Sigmoid colon (tissue), 7 donors: Measurements from ENCODE around the gene FUT9. TPM values are rescaled to one million over a fixed set of nuclear protein-coding genes. Genes with fewer than 3 reads are reported as not detected.

Experiments
- DNase-seq: peaks from one replicate; pipeline ENCODE4 v3.0.0-alpha.2; 2019
- H3K27ac ChIP-seq, 4 donors: fragments of 200-600 bp; sonication (generic); one replicate each; pipeline ENCODE4 v1.5.1; 2016 to 2019; ENCODE audit warnings: mild to moderate bottlenecking in 1 of 4
- H3K27me3 ChIP-seq, 3 donors: fragments of 200-600 bp; sonication (generic); one replicate each; pipeline ENCODE4 v1.5.1; 2019; ENCODE audit warnings: mild to moderate bottlenecking in 1 of 3
- H3K36me3 ChIP-seq, 4 donors: fragments of 200-600 bp; sonication (generic); one replicate each; pipeline ENCODE4 v1.5.1; 2016 to 2019
- H3K4me1 ChIP-seq, 4 donors: fragments of 200-600 bp; sonication (generic); one replicate each; pipeline ENCODE4 v1.5.1; 2017 to 2019
- H3K4me3 ChIP-seq, 4 donors: fragments of 200-600 bp; sonication (generic); one replicate each; pipeline ENCODE4 v1.5.1; 2017 to 2019; ENCODE audit warnings: mild to moderate bottlenecking in 2 of 4, moderate library complexity in 1 of 4
- H3K9me3 ChIP-seq, 4 donors: fragments of 200-600 bp in 3 of 4; sonication (generic) in 3 of 4; one replicate each; pipeline versions ENCODE4 v1.5.1 to v1.6.1; 2013 to 2019
- EP300 ChIP-seq, 4 donors: sonication (generic); formaldehyde crosslinking; IDR thresholded peaks; one replicate each; pipeline ENCODE4 v1.6.1; 2017; ENCODE audit warnings: antibody characterized with exemption in 4 of 4
- POLR2A ChIP-seq, 2 donors: fragments of 450-650 bp; IDR thresholded peaks; one replicate each; pipeline ENCODE4 v1.6.1; 2016; ENCODE audit warnings: antibody characterized with exemption in 2 of 2, mild to moderate bottlenecking in 2 of 2, moderate library complexity in 2 of 2
- POLR2AphosphoS5 ChIP-seq, 4 donors: sonication (generic); formaldehyde crosslinking; IDR thresholded peaks; one replicate each; pipeline ENCODE4 v1.6.1; 2017; ENCODE audit warnings: antibody characterized with exemption in 4 of 4
- WGBS, 2 donors: extraction: QIAGEN DNeasy Blood & Tissue Kit; methylation state at CpG; one replicate each; pipeline ENCODE4 v1.1.7; 2013; 5-methylcytosine and 5-hydroxymethylcytosine counted together
- intact Hi-C: fragments of 100-400 bp; cut with DNase I; formaldehyde crosslinking; loops from one replicate; pipeline ENCODE4 v1.15.1; 2023
- polyA plus RNA-seq, 3 donors: library from polyadenylated mRNA; stranded (reverse); fragments of 200-250 nt; gene quantifications; one replicate each; pipeline ENCODE4 v1.2.3, GENCODE V29; 2013
- total RNA-seq, 4 donors: library from RNA; depleted of rRNA; stranded (reverse); fragments of >200 nt; gene quantifications; one replicate each; pipeline ENCODE4 v1.1.0, GENCODE V29; 2016
- TF ChIP-seq, protein P1 (sequence below), 4 experiments: fragments of 450-650 bp in 3 of 4; fragments of 200-600 bp in 1 of 4; IDR thresholded peaks; one replicate each; pipeline ENCODE4 v1.5.1; 2016 to 2019; ENCODE audit warnings: antibody characterized with exemption in 4 of 4, mild to moderate bottlenecking in 3 of 4, moderate library complexity in 2 of 4
- donor health status: healthy with polysubstance abuse.
- donor health status: Bipolar disorder and iron deficiency.
- donor health status: healthy.

Gene FUT9
- total and polyA plus RNA-seq, 7 donors, result 0.01 to 2.1 (median 0.55) TPM; not detected in 2

- no peak for DNase-seq
- TF ChIP-seq EP300 (IDR thresholded peaks at IDR 0.05), result no peak
- no peak for TF ChIP-seq POLR2A (IDR thresholded peaks at IDR 0.05)
- TF ChIP-seq, protein P1, sequence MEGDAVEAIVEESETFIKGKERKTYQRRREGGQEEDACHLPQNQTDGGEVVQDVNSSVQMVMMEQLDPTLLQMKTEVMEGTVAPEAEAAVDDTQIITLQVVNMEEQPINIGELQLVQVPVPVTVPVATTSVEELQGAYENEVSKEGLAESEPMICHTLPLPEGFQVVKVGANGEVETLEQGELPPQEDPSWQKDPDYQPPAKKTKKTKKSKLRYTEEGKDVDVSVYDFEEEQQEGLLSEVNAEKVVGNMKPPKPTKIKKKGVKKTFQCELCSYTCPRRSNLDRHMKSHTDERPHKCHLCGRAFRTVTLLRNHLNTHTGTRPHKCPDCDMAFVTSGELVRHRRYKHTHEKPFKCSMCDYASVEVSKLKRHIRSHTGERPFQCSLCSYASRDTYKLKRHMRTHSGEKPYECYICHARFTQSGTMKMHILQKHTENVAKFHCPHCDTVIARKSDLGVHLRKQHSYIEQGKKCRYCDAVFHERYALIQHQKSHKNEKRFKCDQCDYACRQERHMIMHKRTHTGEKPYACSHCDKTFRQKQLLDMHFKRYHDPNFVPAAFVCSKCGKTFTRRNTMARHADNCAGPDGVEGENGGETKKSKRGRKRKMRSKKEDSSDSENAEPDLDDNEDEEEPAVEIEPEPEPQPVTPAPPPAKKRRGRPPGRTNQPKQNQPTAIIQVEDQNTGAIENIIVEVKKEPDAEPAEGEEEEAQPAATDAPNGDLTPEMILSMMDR (IDR thresholded peaks at IDR 0.05), result no peak
- Histone ChIP-seq H3K9me3 (no peaks in the 10 kb centered on the region), H3K27ac (no peak overlapping the region), H3K4me1 (peaks cover 0 to 16% (median 7%) of the 10 kb centered on the region in 4 donors), H3K27me3 (no peaks in the 10 kb centered on the region), H3K4me3 (no peak overlapping the region), H3K36me3 (no peaks in the 10 kb centered on the region)
- intact Hi-C loops, result no loop called here
- 57 to 60% methylated on average over 1 of the region's 1 CpG for WGBS, 2 donors
Measured at GRCh38 chr6:96075826-96076225, 60.1 kb downstream of the FUT9 start.

- TF ChIP-seq EP300 (IDR thresholded peaks at IDR 0.05) (no peak), POLR2A (IDR thresholded peaks at IDR 0.05) (no peak), POLR2AphosphoS5 (IDR thresholded peaks at IDR 0.05) (no peak)
- TF ChIP-seq, protein P1 (IDR thresholded peaks at IDR 0.05), result no peak
- WGBS, 2 donors, result 80 to 86% methylated on average over 3 of the region's 3 CpGs
- DNase-seq, result no peak
- Histone ChIP-seq H3K4me1 (no peaks in the 10 kb centered on the region), H3K36me3 (no peaks in the 10 kb centered on the region), H3K9me3 (no peaks in the 10 kb centered on the region), H3K27ac (no peak overlapping the region), H3K4me3 (no peak overlapping the region), H3K27me3 (no peaks in the 10 kb centered on the region)
- intact Hi-C loops, result no loop called here
Measured at GRCh38 chr6:96086745-96087144, 71.0 kb downstream of the FUT9 start.

DNA sequence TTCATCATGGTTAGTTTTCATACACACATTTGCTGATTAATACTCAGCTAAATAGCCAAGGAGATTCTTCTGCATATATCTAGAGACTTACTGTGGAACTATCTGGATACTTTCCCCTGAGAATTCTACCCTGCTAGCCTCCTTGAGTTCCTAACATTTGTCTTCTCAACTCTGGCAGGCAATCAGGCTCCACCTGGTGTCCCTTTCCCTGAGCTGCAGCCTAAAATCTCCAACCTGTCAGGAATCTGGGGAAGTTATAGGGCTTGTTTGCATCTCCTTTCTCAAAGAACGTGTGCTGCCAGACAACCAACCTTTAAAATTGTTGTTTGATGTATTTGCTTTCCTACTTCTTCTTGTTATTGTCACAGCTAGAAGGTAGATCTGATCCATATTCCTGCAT, 73.4 kb downstream of the FUT9 start:
- Histone ChIP-seq H3K27me3 (no peaks in the 10 kb centered on the region), H3K36me3 (no peaks in the 10 kb centered on the region), H3K4me1 (no peaks in the 10 kb centered on the region), H3K27ac (no peak overlapping the region), H3K9me3 (no peaks in the 10 kb centered on the region), H3K4me3 (no peak overlapping the region)
- TF ChIP-seq POLR2AphosphoS5 (IDR thresholded peaks at IDR 0.05) (no peak), EP300 (IDR thresholded peaks at IDR 0.05) (no peak), POLR2A (IDR thresholded peaks at IDR 0.05) (no peak)
- TF ChIP-seq, protein P1 (IDR thresholded peaks at IDR 0.05), result no peak
- DNase-seq, result no peak
- intact Hi-C loops, result no loop called here
- 20 to 38% methylated on average over 1 of the region's 1 CpG for WGBS, 2 donors

- H3K4me3 ChIP-seq, result no peak overlapping the region
- H3K4me1 ChIP-seq, result no peaks in the 10 kb centered on the region
- TF ChIP-seq, protein P1 (IDR thresholded peaks at IDR 0.05), result no peak
- TF ChIP-seq POLR2A (IDR thresholded peaks at IDR 0.05) (no peak), EP300 (IDR thresholded peaks at IDR 0.05) (no peak), POLR2AphosphoS5 (IDR thresholded peaks at IDR 0.05) (no peak)
- no peak overlapping the region for H3K27ac ChIP-seq
- DNase-seq, result no peak
- intact Hi-C loops, result no loop called here
- 92% methylated on average over 1 of the region's 1 CpG for WGBS, 2 donors
- no peaks in the 10 kb centered on the region for H3K27me3 ChIP-seq
- no peaks in the 10 kb centered on the region for H3K36me3 ChIP-seq
- H3K9me3 ChIP-seq, result no peaks in the 10 kb centered on the region
Measured at GRCh38 chr6:96094077-96094476, 78.3 kb downstream of the FUT9 start.

DNA sequence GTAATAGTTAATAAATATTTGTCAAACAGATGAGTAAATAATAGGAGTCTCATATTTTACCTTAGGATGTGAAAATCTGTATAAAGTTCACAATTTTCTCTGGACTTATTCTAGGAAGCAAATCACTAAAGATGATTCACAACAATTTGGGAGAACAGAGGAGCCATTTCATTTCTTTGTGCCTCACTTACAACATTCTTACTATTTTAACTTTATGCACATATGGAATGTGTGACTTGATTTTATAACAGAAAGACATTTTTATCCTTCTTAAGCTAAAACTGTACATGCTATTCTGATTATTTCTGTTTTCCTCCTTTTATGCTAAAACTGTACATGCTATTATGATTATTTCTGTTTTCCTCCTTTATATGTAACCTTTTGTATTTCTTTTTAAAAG, 83.3 kb downstream of the FUT9 start:
- no peak for DNase-seq
- H3K4me1 ChIP-seq, result no peaks in the 10 kb centered on the region
- no peaks in the 10 kb centered on the region for H3K27me3 ChIP-seq
- H3K4me3 ChIP-seq, result no peak overlapping the region
- H3K27ac ChIP-seq, result no peak overlapping the region
- H3K36me3 ChIP-seq, result no peaks in the 10 kb centered on the region
- TF ChIP-seq POLR2A (IDR thresholded peaks at IDR 0.05), result no peak
- no peak for TF ChIP-seq POLR2AphosphoS5 (IDR thresholded peaks at IDR 0.05)
- TF ChIP-seq, protein P1 (IDR thresholded peaks at IDR 0.05), result no peak
- no peak for TF ChIP-seq EP300 (IDR thresholded peaks at IDR 0.05)
- no peaks in the 10 kb centered on the region for H3K9me3 ChIP-seq
- intact Hi-C loops, result no loop called here
